HuH-7.5 (cell line): ENCODE measurements around the gene RNF207.

Experiments used
- DNase-seq: peaks from one replicate; pipeline ENCODE4 v3.0.0; 2011; ENCODE audit warnings: low spot score

RNF207 gene

GRCh38 chr1:6249739-6250689 lies 44.1 kb downstream of the RNF207 start:
- peak; percentile 69 for DNase-seq

DNA sequence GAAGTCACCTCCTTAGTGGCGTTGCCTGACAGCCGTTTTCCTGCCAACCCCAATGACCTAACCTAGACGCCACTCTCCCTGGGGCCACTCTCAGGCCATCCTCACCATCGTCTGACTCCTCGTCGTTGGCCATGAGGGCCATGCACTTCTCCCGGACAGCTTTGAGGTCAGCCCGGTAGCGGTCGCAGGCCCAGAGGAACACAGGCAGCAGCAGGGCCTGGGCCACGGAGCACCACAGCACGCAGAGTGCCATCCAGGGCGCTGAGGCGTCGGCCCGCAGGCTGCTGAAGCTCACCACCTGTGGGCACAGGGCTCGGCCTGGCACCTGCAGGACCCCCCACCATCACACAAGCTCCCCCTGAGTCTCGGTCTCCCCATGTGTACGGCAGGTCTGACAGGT lies 45.3 kb downstream of the RNF207 start:
- DNase-seq = no peak

GRCh38 chr1:6251681-6252373 lies 45.9 kb downstream of the RNF207 start:
- no peak for DNase-seq

- DNase-seq = no peak
These were observed 46.4 kb downstream of the RNF207 start for GRCh38 chr1:6252374-6252710.

GRCh38 chr1:6253380-6253779 lies 47.5 kb downstream of the RNF207 start:
- no peak for DNase-seq

GRCh38 chr1:6254691-6255090 lies 48.8 kb downstream of the RNF207 start:
- no peak for DNase-seq

GRCh38 chr1:6256645-6257044 lies 50.7 kb downstream of the RNF207 start:
- no peak for DNase-seq

- no peak for DNase-seq
These were observed 51.7 kb downstream of the RNF207 start for GRCh38 chr1:6257541-6258069.

DNA sequence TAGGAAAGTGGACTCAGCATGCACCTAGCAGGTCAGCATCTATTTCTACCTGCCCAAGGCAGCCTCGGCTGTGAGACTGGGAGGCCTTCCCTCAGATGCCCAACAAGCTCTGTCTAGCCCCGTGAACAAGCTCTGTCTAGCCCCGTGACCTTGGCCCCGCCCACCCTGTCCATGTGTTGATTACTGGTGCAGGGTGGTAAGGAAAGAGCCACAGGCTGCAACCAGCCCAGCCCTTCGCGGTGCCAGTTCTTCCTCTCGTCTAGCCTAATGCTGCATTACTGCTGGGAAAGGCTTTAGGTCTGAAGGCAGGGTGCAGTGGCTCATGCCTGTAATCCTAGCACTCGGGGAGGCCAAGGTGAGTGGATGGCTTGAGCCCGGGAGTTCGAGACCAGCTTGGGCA lies 52.8 kb downstream of the RNF207 start:
- DNase-seq = no peak

GRCh38 chr1:6259491-6260362 lies 53.8 kb downstream of the RNF207 start:
- peak; percentile 94 for DNase-seq

GRCh38 chr1:6260433-6260934 lies 54.6 kb downstream of the RNF207 start:
- no peak for DNase-seq

DNA sequence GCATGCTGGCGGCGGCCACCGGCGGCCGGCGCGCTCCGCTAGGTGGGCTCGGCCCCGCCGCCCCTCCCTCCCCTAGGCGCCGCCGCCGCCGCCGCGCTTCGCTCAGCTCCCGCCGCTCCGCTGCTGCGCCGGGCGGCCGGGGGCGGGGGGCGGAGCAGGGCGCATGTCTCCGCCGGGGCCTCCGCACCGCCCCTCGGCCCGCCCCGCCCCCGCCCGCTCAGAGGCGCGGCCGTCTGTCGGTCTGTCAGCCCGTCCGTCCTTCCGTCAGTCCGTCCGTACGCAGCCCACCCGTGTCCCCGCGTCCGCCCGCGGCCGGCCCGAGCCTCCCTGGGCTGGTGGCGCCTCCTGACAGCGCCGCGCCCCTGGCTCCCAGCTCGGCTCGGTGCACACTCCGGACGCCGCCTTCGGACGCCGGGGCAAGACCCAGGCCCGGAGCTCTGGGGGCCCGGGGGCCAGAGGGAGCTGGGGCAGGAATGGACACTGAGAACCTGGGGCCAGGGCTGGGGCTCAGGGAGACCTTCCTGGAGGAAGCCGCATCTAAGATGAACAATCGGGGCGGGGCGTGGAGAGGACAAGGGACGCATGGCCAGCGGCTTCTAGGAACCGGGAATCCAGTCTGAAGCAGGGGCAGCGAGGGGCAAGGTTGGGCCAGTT lies 55.2 kb downstream of the RNF207 start, which contains the start of gene GPR153:
Gene GPR153 (minus strand): TSS at position 138 of the 654 bp plus-strand sequence. CDS start 6,193 bp downstream, outside the sequence.
- peak; percentile 72 for DNase-seq

- DNase-seq = no peak
These were observed 55.7 kb downstream of the RNF207 start for GRCh38 chr1:6261615-6261995.

- no peak for DNase-seq
These were observed 56.9 kb downstream of the RNF207 start for GRCh38 chr1:6262555-6263420.

GRCh38 chr1:6263716-6264115 lies 57.8 kb downstream of the RNF207 start:
- no peak for DNase-seq

DNA sequence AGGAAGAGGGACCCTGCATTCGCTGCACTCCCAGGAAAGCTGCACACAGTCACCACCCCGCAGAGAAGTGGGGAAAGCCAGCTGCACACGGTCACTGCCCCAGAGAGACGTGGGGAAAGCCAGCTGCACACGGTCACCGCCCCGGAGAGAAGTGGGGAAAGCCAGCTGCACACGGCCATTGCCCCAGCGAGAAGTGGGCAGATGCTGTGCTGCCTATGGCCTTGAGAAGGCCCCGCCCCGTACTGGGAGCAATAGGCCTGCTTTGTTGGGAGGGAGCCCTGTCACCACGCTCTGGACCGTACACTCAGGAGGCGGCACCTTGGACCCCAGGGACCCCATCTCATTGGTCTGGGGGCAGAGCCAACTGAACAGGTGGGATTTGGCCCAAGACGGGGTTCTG lies 59.2 kb downstream of the RNF207 start:
- no peak for DNase-seq

- no peak for DNase-seq
These were observed 60.7 kb downstream of the RNF207 start for GRCh38 chr1:6266641-6267040.

DNA sequence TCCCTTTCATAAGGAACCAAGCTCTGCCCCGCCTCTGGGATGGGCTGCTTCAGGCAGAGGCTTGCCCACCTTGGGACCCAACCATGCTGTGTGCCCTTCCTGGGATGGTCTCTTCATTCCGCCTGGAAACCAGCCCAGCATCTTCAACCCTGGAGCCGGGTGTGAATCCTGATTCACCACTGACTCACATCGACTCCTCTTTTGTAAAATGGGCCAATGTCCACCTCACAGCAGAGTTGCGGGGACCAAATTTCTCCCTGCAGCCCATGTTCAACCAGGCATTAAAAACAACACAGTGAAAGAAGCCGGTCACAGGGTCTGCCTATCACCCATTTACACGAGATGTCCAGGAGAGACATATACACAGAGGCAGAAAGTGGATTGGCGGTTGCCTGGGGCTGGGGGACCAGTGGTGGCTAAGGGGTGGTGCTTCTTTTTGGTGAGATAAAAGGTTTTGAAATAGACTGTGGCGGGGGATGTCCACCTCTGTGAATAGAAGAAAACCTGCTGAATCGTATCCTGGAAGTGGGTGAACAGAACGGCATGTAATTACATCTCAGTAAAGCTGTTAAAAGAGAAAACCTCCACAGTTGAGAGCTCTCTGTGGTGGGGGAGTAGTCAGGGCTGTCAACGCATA lies 61.9 kb downstream of the RNF207 start:
- no peak for DNase-seq

GRCh38 chr1:6268415-6268814 lies 62.5 kb downstream of the RNF207 start:
- no peak for DNase-seq

- no peak for DNase-seq
These were observed 63.4 kb downstream of the RNF207 start for GRCh38 chr1:6269296-6269695.
